GM21737 (cell line): ENCODE results near the gene GFRA1.
"Not testable (repeated sequence)": the region's sequence is repeated elsewhere in the genome, so short reads cannot be mapped to it uniquely, and the experiment has no call there.

ENCODE experiments used
- ATAC-seq: cut with Tn5 transposase; IDR thresholded peaks from one replicate; pipeline ENCODE4 v1.9.1; 2021; ENCODE audit warnings: mild to moderate bottlenecking, moderate library complexity; ENCODE audit not compliant: unreplicated experiment

GFRA1 gene

GRCh38 chr10:116043861-116044260 lies 229.1 kb downstream of the GFRA1 start:
- no peak for ATAC-seq

GRCh38 chr10:116043304-116043703 lies 229.7 kb downstream of the GFRA1 start:
- ATAC-seq = no peak

DNA sequence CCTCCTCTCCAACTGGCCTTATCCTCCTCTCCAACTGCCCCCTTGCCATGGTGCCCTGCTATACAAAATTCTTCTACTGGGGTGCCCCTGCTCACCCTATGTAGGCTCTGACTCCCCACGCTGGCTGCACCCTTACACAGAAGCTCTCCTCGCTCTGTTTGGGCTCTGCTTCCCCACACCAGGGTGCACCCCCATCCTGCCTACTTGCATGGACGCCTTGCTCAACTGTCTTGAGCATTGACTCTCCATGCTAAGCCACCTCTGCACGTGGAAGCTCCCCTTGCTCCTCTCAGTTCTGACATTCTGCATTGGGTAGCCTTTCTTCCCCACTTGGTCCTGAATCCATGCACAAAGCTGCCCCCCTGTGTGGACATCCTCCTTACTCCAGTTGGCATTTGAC lies 231.1 kb downstream of the GFRA1 start:
- ATAC-seq = no peak

GRCh38 chr10:116039612-116040011 lies 233.4 kb downstream of the GFRA1 start:
- ATAC-seq = no peak

DNA sequence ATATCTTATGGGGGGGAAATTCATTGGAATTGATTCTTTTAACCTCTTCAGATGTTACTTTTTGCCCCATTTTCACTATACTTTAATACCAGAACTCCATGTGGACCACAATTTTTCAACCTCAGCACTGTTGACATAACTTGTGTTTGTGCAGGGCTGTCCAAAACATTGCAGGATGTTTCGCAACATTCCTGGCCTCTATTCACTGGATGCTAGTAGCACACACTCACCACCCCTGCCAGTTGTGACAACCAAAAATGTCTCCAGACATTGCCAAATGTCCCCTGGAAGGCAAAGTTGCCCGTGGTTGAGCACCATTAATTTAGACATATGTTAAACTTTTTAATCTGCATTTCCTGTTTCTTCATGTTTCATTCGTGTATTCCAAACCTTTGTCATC lies 234.7 kb downstream of the GFRA1 start:
- ATAC-seq = no peak

DNA sequence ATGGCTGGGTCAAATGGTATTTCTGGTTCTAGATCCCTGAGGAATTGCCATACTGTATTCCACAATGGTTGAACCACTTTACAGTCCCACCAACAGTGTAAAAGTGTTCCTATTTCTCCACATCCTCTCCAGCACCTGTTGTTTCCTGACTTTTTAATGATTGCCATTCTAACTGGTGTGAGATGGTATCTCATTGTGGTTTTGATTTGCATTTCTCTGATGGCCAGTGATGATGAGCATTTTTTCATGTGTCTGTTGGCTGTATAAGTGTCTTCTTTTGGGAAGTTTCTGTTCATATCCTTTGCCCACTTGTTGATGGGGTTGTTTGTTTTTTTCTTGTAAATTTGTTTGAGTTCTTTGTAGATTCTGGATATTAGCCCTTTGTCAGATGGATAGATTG lies 237.6 kb downstream of the GFRA1 start:
- not testable (repeated sequence) for ATAC-seq

- ATAC-seq = no peak
Measured at GRCh38 chr10:116030576-116030975, 242.4 kb downstream of the GFRA1 start.

GRCh38 chr10:116029826-116030225 lies 243.2 kb downstream of the GFRA1 start:
- ATAC-seq = no peak

DNA sequence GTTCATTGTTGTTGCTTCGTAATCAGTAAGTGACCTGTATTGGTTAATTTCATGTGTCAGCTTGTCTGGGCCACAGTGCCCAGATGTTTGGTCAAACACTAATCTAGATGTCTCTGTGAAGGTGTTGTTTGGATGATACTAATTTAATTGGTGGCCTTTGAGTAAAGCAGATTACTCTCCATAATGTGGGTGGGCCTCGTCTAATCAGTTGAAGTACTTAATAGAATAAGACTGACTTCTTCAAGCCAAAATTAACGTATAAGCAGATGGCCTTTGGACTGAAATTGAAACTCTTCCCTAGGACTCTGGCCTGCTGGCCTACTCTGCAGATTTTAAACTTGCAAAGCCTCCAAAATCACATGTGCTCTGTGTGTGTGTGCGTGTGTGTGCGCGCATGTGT lies 245.7 kb downstream of the GFRA1 start:
- no peak for ATAC-seq

DNA sequence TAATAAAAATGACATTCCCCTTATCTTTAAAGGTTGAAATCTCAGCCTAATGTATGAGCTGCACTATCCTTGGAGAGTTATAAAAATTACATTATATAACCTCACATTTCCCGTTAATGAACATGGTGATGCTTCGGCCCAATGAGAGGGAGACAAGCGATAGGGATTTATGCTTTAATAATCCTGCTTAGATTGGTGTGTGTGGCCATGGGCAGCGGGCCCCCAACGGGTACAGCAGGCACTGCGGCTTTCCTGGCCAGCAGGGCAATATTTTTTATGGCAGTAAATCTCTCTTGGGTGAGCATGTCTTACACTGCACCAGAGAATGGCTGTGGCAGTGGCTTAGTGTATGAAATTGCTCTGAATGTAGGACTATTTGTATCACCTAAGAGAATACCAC lies 246.3 kb downstream of the GFRA1 start:
- no peak for ATAC-seq

- no peak for ATAC-seq
Measured at GRCh38 chr10:116026315-116026714, 246.7 kb downstream of the GFRA1 start.

GRCh38 chr10:116024271-116024878 lies 248.6 kb downstream of the GFRA1 start:
- ATAC-seq = no peak

GRCh38 chr10:116017405-116017804 lies 255.6 kb downstream of the GFRA1 start:
- no peak for ATAC-seq

GRCh38 chr10:116015583-116016333 lies 257.2 kb downstream of the GFRA1 start:
- ATAC-seq = no peak

DNA sequence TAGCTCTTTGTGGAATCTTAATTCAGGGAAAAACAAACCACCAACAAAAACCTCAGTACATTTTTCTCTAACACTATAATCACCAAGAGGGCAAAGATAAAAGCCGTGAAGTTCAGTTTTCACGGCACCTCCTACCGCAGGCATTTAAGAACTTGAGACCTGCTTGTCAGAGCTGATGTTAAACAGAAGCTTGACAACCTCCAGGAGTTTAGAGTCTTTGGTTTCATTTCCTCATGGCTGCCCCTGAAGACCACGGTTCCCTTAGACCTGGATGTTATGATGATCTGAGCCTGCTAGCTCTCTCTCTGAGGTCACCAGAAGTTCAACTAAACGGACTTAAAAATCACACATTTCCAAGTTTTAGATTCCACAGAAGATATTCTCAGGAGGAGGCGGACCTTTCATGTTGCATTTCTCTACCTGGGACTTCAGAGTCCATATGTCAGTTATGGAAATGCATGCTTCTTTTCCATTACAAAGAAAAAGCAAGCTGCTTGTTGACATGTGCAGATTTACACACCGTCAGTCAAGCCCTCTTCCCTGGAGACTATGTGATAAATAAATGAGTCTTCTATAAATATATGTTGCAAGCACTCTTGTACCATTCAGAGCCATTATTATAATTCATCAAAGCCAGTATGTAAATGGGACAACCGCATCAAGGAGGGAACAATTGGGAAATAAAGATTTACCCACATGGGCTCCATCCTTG lies 258.0 kb downstream of the GFRA1 start:
- no peak for ATAC-seq

DNA sequence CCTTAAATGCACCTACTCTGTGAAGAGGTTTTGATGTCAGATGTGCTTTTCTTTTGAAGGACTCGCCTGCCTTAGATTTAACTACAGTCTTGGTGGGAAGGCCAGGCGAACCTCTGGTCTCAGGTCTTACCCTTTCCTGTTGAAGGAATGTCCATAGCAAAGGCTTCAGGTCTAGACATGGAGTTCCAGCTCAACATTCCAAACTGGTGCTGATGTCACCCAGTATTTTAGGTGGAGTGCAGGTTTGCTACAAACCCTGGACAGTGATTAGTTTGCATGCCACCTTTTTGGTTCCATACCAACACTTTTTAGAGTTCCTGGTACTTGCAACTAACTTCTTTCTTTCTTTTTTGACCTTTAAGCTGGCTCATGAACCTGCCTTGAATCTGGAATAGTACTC lies 258.7 kb downstream of the GFRA1 start:
- no peak for ATAC-seq

DNA sequence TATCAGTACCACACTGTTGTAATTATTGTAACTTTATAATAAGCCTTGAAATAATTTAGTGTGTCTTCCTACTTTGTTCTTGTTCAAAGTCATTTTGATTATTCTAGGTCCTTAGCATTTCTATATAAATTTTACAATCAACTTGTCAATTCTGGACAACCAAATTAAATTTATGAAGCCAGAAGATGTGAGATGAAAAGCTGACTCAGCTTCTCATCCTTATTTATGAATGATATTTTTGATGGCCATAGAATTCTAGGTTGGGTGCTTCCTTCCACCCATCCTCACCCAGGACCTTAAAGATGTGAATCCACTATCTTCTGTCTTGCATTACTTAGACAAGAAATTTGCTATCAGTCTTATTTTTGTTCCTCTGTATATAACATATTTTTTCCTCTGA lies 261.1 kb downstream of the GFRA1 start:
- ATAC-seq = no peak

GRCh38 chr10:116007256-116007891 lies 265.6 kb downstream of the GFRA1 start:
- ATAC-seq = no peak
